HG02763 (cell line): ENCODE results near the gene TMTC2.

Experiments
- ATAC-seq: cut with Tn5 transposase; IDR thresholded peaks from one replicate; pipeline ENCODE4 v1.9.1; 2021; ENCODE audit warnings: mild to moderate bottlenecking, moderate library complexity; ENCODE audit not compliant: unreplicated experiment

The TMTC2 gene

GRCh38 chr12:82874945-82875344, 188.2 kb downstream of the TMTC2 start:
- ATAC-seq: no peak

- ATAC-seq: no peak
Observed at GRCh38 chr12:82876075-82876474, 189.4 kb downstream of the TMTC2 start.

GRCh38 chr12:82877963-82878362, 191.3 kb downstream of the TMTC2 start:
- ATAC-seq: no peak

DNA sequence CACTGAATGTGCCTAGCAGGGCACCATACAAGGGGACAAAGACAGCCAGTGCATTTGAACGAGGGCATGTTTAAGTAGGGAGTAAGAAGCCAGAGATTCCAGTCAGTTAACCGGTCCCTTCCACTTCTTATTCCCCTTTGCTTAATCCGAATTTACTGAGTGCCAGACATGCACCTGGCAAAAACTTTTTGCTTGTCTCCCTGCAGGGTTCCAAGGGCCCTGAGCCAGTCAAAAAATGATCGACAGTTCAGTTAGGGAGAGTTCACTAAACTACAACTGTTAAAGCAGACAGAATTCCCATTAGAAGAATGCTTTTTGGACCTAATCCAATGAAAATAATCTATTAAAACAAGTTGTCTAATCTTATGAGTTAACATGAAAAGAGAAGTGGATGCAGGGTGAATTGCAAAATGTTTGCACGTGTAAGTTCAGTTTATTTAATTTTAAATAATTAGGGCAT, 193.8 kb downstream of the TMTC2 start:
- ATAC-seq: no peak

GRCh38 chr12:82883394-82884355, 197.0 kb downstream of the TMTC2 start:
- ATAC-seq: no peak

DNA sequence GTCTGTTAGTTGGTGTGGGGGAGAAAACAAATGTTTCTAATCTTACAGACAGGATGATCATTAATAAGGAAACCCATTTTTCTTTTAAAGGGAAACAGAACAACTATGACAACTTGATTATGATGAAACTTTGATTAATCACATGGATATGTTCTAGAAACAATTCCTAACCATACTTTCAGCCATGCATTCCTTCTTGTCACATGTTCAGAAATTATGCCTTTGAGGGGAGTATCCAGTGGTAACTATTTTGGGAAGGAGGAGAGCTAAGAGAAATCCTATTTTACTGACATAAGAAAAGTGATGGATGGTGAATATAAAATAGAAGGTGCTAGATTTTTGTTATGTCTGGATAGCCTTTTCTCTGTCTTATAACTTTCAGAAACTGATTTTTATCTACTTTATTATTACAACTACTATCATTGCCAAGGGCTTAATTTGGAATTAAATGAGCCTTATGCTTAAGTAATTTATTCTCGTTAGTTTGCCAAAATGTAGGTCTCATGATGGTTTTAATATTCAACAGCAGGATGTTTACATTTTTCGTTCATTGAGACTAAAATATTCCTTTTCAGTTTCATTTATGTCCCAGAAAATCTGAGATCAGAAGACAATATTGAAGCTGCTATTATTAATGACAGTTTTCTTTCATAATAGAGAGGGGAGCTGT, 200.1 kb downstream of the TMTC2 start:
- ATAC-seq: no peak

DNA sequence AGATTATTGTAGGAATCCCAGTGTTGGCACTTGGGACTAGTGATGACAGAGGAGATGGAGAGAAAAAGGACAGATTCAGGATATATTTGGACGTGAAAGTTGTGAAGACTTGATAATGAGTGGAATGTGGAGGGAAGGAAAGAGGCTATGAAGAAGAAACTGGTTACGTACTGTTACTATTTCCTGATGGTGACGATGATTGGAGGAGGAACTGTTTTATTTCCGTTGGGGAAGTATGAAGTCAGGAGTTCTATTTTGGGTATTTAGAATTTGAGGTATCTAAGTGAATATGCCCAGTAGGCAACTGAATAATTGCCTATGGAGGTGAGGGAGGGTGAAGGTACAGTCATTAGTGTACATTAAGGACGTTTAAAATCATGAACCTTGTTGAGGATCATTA, 207.2 kb downstream of the TMTC2 start:
- no peak for ATAC-seq

GRCh38 chr12:82896277-82896676, 209.6 kb downstream of the TMTC2 start:
- ATAC-seq: no peak

- ATAC-seq: no peak
Observed at GRCh38 chr12:82896979-82897378, 210.3 kb downstream of the TMTC2 start.

- ATAC-seq: no peak
Observed at GRCh38 chr12:82898441-82898840, 211.7 kb downstream of the TMTC2 start.

DNA sequence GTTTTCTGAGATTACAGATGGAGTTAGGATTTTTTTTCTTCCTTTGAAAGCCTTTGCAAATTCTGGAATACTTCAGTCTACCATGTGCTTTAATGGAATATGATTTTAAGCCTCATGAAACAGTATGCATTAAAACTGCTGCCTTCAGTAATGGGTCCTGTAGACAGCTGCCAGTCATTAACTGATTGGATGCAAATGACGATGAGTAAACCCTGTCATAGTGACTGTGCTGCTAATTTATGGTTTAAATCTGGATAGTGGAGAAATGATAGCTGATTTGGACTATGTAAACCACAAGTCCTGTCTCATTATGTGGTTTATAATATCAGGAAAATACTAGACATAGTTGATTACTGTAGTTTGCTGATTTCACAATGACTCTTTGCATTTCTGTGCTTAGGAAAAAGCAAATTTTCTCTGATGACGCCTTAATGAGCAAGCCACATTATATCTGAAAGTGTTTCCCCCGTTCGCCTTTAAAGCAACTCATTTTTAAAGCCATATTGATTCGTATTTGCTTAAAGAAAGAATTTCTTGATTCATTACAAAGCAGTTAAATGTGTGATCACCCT, 217.6 kb downstream of the TMTC2 start:
- ATAC-seq: no peak

- no peak for ATAC-seq
Observed at GRCh38 chr12:82910246-82910893, 223.7 kb downstream of the TMTC2 start.

- no peak for ATAC-seq
Observed at GRCh38 chr12:82912406-82912805, 225.7 kb downstream of the TMTC2 start.

- no peak for ATAC-seq
Observed at GRCh38 chr12:82919388-82920054, 232.8 kb downstream of the TMTC2 start.

- no peak for ATAC-seq
Observed at GRCh38 chr12:82923935-82924334, 237.2 kb downstream of the TMTC2 start.

GRCh38 chr12:82926630-82927029, 239.9 kb downstream of the TMTC2 start:
- ATAC-seq: no peak

DNA sequence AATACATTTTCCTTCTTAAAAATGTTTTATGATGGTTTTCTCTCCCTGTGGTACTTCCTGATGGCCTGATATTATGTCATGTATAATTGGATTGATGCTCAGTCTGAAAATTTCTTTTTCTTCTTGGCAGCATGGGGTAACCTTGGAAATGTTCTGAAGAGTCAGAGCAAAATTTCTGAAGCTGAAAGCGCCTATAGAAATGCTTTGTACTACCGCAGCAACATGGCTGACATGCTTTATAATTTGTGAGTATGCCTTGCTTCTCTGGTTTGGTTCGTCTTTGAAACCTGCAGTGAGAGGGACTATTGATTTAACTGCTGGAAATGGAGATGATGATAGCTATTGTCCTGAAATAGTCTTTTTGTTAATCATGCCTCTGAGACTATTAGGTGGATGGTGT, 243.6 kb downstream of the TMTC2 start:
- no peak for ATAC-seq

GRCh38 chr12:82931349-82932116, 244.8 kb downstream of the TMTC2 start:
- ATAC-seq: no peak

DNA sequence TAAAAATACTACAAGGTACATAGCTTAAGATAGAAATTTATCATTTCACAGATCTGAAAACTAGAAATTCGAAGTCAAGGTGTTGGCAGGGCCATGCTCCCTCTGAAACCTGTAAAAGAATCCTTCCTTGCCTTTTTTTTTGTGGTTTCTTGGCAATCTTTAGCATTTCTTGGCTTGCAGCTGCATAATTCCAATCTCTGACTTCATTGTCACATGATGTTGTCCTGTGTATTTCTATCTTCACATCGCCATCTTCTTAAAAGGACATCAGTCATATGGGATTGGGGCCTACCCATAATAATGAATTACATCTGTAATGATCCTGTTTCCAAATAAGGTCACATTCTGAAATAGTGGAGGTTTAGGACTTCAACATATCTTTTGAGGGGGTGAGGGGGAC, 250.4 kb downstream of the TMTC2 start:
- ATAC-seq: no peak

GRCh38 chr12:82942521-82942920, 255.8 kb downstream of the TMTC2 start:
- ATAC-seq: no peak
